ENCODE measurements around the gene ATG7.

Gene ATG7

GRCh38 chr3:11327619-11328018, 55.4 kb downstream of the ATG7 start:
- Histone ChIP-seq H3K4me3 (ENCODE audit: low read length) (no peak overlapping the region), H2AFZ (ENCODE audit: low read length) (no peak overlapping the region), H3K9me3 (replicated peaks; ENCODE audit: insufficient read depth, low read length) (no peaks in the 10 kb centered on the region), H3K4me2 (ENCODE audit: low read depth, low read length) (no peak overlapping the region), H4K20me1 (ENCODE audit: insufficient read depth, low read length) (no peaks in the 10 kb centered on the region), H3K9ac (ENCODE audit: low read length) (no peak overlapping the region), H3K9me2 (replicated peaks; ENCODE audit: insufficient read depth, low read length) (no peaks in the 10 kb centered on the region), H3K36me3 (replicated peaks; ENCODE audit: insufficient read depth, low read length) (no peaks in the 10 kb centered on the region), H3K79me2 (ENCODE audit: low read length) (no peaks in the 10 kb centered on the region), H3K4me1 (ENCODE audit: low read length) (no peaks in the 10 kb centered on the region), H3K27me3 (replicated peaks; ENCODE audit: insufficient read depth, low read length) (no peaks in the 10 kb centered on the region), H3F3A (ENCODE audit: insufficient read depth, low read length) (no peaks in the 10 kb centered on the region), H3K27ac (ENCODE audit: low read length) (no peak overlapping the region)
- DNase-seq, result no peak
- TF ChIP-seq EZH2 (optimal IDR thresholded peaks at IDR 0.05; ENCODE audit: low read depth, low read length), result no peak
- TF ChIP-seq EZH2phosphoT487 (IDR thresholded peaks at IDR 0.05; ENCODE audit: low read length), result no peak
- no peak for TF ChIP-seq CTCF (IDR thresholded peaks at IDR 0.05; ENCODE audit: low read length)

GRCh38 chr3:11328196-11328945, 56.2 kb downstream of the ATG7 start:
- Histone ChIP-seq H2AFZ (ENCODE audit: low read length) (no peak overlapping the region), H3F3A (ENCODE audit: insufficient read depth, low read length) (no peaks in the 10 kb centered on the region), H3K36me3 (replicated peaks; ENCODE audit: insufficient read depth, low read length) (no peaks in the 10 kb centered on the region), H3K27me3 (replicated peaks; ENCODE audit: insufficient read depth, low read length) (no peaks in the 10 kb centered on the region), H3K9me3 (replicated peaks; ENCODE audit: insufficient read depth, low read length) (no peaks in the 10 kb centered on the region), H3K9me2 (replicated peaks; ENCODE audit: insufficient read depth, low read length) (no peaks in the 10 kb centered on the region), H3K4me1 (ENCODE audit: low read length) (no peaks in the 10 kb centered on the region), H3K4me3 (ENCODE audit: low read length) (no peak overlapping the region), H3K27ac (ENCODE audit: low read length) (no peak overlapping the region), H3K4me2 (ENCODE audit: low read depth, low read length) (no peak overlapping the region), H4K20me1 (ENCODE audit: insufficient read depth, low read length) (no peaks in the 10 kb centered on the region), H3K79me2 (ENCODE audit: low read length) (no peaks in the 10 kb centered on the region), H3K9ac (ENCODE audit: low read length) (no peak overlapping the region)
- TF ChIP-seq EZH2 (optimal IDR thresholded peaks at IDR 0.05; ENCODE audit: low read depth, low read length) (no peak), CTCF (IDR thresholded peaks at IDR 0.05; ENCODE audit: low read length) (no peak), EZH2phosphoT487 (IDR thresholded peaks at IDR 0.05; ENCODE audit: low read length) (no peak)
- DNase-seq, result no peak

GRCh38 chr3:11329777-11330176, 57.6 kb downstream of the ATG7 start:
- no peaks in the 10 kb centered on the region for H3K27me3 ChIP-seq (replicated peaks; ENCODE audit: insufficient read depth, low read length)
- H3K9me3 ChIP-seq (replicated peaks; ENCODE audit: insufficient read depth, low read length), result no peaks in the 10 kb centered on the region
- H3K9ac ChIP-seq (ENCODE audit: low read length), result no peak overlapping the region
- no peaks in the 10 kb centered on the region for H3K79me2 ChIP-seq (ENCODE audit: low read length)
- no peak overlapping the region for H3K4me3 ChIP-seq (ENCODE audit: low read length)
- no peak for DNase-seq
- H3K27ac ChIP-seq (ENCODE audit: low read length), result no peak overlapping the region
- H3K9me2 ChIP-seq (replicated peaks; ENCODE audit: insufficient read depth, low read length), result no peaks in the 10 kb centered on the region
- H3K4me2 ChIP-seq (ENCODE audit: low read depth, low read length), result no peak overlapping the region
- no peak for TF ChIP-seq EZH2 (optimal IDR thresholded peaks at IDR 0.05; ENCODE audit: low read depth, low read length)
- TF ChIP-seq EZH2phosphoT487 (IDR thresholded peaks at IDR 0.05; ENCODE audit: low read length), result no peak
- TF ChIP-seq CTCF (IDR thresholded peaks at IDR 0.05; ENCODE audit: low read length), result no peak
- H3F3A ChIP-seq (ENCODE audit: insufficient read depth, low read length), result no peaks in the 10 kb centered on the region
- no peaks in the 10 kb centered on the region for H3K36me3 ChIP-seq (replicated peaks; ENCODE audit: insufficient read depth, low read length)
- no peaks in the 10 kb centered on the region for H4K20me1 ChIP-seq (ENCODE audit: insufficient read depth, low read length)
- no peak overlapping the region for H2AFZ ChIP-seq (ENCODE audit: low read length)
- H3K4me1 ChIP-seq (ENCODE audit: low read length), result no peaks in the 10 kb centered on the region

Measured in MM.1S (cell line).